IPS-20b (cell line): ENCODE results near the gene SLC25A38.

Source experiments
- H3K27ac ChIP-seq: one replicate; pipeline ENCODE4 v1.5.1; 2013; ENCODE audit warnings: low read length
- H3K27me3 ChIP-seq: 2 replicates; pipeline ENCODE4 v1.6.1; 2013; ENCODE audit warnings: mild to moderate bottlenecking, low read length, inconsistent platforms; ENCODE audit not compliant: insufficient read depth
- H3K36me3 ChIP-seq: 2 replicates; pipeline ENCODE4 v1.6.1; 2013; ENCODE audit warnings: low read depth, mild to moderate bottlenecking, inconsistent platforms, low read length, moderate library complexity; ENCODE audit not compliant: insufficient read depth
- H3K4me1 ChIP-seq: 2 replicates; pipeline ENCODE4 v1.6.1; 2013; ENCODE audit warnings: mild to moderate bottlenecking, control low read depth, inconsistent platforms, low read length, moderate library complexity; ENCODE audit not compliant: insufficient read depth
- H3K4me3 ChIP-seq: 2 replicates; pipeline ENCODE4 v1.5.1; 2013; ENCODE audit warnings: mild to moderate bottlenecking, low read length, inconsistent platforms
- H3K9ac ChIP-seq: 2 replicates; pipeline ENCODE4 v1.6.1; 2013; ENCODE audit warnings: low read depth, mild to moderate bottlenecking, inconsistent platforms, low read length, moderate library complexity
- H3K9me3 ChIP-seq: 2 replicates; pipeline ENCODE4 v1.6.1; 2013; ENCODE audit warnings: mild to moderate bottlenecking, low read depth, low read length, inconsistent platforms; ENCODE audit not compliant: insufficient read depth

Gene SLC25A38

DNA sequence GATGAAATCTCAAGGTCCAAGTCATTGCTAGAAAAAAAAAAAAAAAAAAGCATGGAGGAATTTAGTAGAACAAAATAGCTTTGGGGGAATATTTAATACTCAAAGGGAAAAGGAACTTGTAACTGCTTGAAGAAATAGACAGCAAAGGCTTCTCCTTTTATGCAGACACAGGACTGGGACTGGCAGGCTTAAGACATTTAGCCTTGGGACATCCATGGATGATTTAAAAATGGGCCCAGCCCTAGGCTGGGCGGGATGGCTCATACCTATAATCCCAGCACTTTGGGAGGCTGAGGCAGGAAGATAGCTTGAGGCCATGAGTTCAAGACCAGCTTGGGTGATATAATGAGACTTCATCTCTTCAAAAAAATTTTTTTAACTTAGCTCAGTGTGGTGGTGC lies 43.1 kb downstream of the SLC25A38 start:
- Histone ChIP-seq H3K9ac (no peak overlapping the region), H3K4me1 (no peaks in the 10 kb centered on the region), H3K4me3 (no peak overlapping the region), H3K36me3 (no peaks in the 10 kb centered on the region), H3K27ac (no peak overlapping the region), H3K9me3 (no peaks in the 10 kb centered on the region), H3K27me3 (no peaks in the 10 kb centered on the region)

GRCh38 chr3:39427506-39427905 lies 44.3 kb downstream of the SLC25A38 start:
- Histone ChIP-seq H3K4me1 (no peaks in the 10 kb centered on the region), H3K9ac (no peak overlapping the region), H3K27ac (no peak overlapping the region), H3K9me3 (no peaks in the 10 kb centered on the region), H3K27me3 (no peaks in the 10 kb centered on the region), H3K36me3 (no peaks in the 10 kb centered on the region), H3K4me3 (no peak overlapping the region)

- Histone ChIP-seq H3K36me3 (no peaks in the 10 kb centered on the region), H3K9ac (no peak overlapping the region), H3K9me3 (no peaks in the 10 kb centered on the region), H3K4me3 (no peak overlapping the region), H3K27me3 (no peaks in the 10 kb centered on the region), H3K27ac (no peak overlapping the region), H3K4me1 (no peaks in the 10 kb centered on the region)
These were observed 45.6 kb downstream of the SLC25A38 start for GRCh38 chr3:39428745-39429201.

DNA sequence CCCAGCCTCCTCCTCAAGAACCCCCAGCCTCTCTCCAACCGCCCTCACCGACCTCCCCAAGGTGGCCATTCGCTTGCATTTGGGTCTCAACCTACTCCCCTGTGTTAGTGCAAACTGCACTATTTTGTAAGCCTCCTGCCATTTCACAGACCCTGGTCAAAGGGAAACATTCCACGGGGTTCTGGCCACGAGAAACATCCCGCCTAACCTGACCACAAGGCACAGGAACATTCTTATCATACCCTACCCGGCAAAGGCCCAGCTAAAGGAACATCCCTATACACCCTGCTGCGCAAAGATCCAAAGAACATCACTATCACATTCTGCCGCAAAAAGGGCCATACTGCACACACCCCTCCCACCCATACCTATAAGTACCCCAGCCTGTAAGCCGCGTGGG lies 46.3 kb downstream of the SLC25A38 start:
- H3K36me3 ChIP-seq: no peaks in the 10 kb centered on the region
- H3K4me3 ChIP-seq: no peak overlapping the region
- no peak overlapping the region for H3K9ac ChIP-seq
- no peaks in the 10 kb centered on the region for H3K4me1 ChIP-seq
- no peak overlapping the region for H3K27ac ChIP-seq
- H3K9me3 ChIP-seq: no peaks in the 10 kb centered on the region
- H3K27me3 ChIP-seq: no peaks in the 10 kb centered on the region

DNA sequence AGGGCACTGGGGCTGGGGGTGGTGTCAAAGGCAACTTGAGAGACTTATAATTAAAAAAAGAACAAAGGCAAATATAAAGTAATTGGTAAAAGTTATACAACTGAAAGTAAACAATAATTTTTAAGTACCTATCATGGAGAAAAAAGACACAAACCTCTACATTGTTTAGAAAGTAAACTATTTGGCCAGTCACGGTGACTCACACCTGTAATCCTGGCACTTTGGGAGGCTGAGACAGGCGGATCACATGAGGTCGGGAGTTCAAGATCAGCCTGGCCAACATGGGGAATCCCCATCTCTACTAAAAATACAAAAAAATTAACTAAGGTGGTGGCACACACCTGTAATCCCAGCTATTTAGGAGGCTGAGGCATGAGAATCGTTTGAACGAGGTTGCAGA lies 49.2 kb downstream of the SLC25A38 start:
- H3K4me3 ChIP-seq: no peak overlapping the region
- no peaks in the 10 kb centered on the region for H3K9me3 ChIP-seq
- H3K9ac ChIP-seq: no peak overlapping the region
- no peaks in the 10 kb centered on the region for H3K36me3 ChIP-seq
- H3K4me1 ChIP-seq: no peaks in the 10 kb centered on the region
- no peak overlapping the region for H3K27ac ChIP-seq
- no peaks in the 10 kb centered on the region for H3K27me3 ChIP-seq

- H3K27ac ChIP-seq: no peak overlapping the region
- no peaks in the 10 kb centered on the region for H3K36me3 ChIP-seq
- H3K27me3 ChIP-seq: no peaks in the 10 kb centered on the region
- H3K9me3 ChIP-seq: no peaks in the 10 kb centered on the region
- H3K9ac ChIP-seq: no peak overlapping the region
- H3K4me3 ChIP-seq: no peak overlapping the region
- H3K4me1 ChIP-seq: no peaks in the 10 kb centered on the region
These were observed 50.5 kb downstream of the SLC25A38 start for GRCh38 chr3:39433642-39434041.

DNA sequence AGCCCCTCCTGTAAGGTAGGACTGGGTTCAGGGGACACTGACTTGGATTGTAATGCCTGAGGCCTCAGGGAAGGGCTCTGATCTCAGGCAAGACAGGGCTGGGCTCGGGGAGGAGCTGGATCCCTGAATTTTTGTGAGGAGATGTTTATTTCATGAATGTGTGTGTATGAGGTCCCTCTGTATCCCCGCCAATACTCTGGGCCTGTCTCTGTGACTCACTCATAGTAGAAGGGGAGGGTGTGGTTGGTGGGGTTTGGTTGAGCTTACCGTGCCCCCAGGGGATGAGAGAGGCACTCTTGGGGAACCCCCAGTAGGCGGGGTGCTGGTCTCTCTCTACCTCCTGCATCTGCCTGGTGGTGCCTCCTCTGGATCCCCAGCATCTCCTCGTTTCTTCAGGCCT lies 51.4 kb downstream of the SLC25A38 start:
- Histone ChIP-seq H3K27ac (no peak overlapping the region), H3K27me3 (no peaks in the 10 kb centered on the region), H3K9ac (no peak overlapping the region), H3K4me1 (no peaks in the 10 kb centered on the region), H3K9me3 (no peaks in the 10 kb centered on the region), H3K4me3 (no peak overlapping the region), H3K36me3 (no peaks in the 10 kb centered on the region)

DNA sequence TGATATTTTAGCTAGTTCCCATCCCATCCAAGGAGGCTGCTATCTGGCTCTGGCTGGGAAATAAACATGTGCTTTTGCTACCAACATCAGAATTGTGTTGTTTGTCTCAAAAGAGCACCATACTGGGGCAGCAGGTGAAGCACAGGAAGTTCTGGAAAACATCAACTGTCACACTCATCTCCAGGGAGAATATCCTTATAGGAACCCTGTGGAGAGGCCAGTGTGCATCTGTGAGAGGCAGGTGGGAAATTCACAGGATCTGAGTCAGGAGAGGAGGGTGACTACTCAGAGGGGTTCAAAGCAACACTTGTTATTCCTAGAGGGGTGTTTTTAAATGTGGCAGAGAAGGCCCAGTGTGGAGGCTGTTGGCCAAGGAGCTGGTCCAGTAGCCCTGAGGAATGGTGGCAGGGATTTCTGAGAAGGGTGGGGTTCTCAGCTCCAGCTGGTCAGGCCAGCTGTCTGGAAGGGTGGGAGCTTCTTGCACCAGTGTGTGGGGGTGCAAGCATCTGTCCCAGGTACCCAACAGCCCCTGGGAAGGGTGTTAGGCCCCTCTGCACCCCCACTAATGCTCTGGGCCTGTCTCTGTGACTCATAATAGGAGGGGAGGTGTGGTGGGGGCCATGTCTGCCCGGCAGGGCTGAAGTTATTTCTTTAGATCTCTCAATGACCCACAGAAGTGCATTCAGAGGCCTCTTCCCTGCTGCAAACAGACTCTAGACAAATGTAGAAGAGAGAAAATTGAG lies 52.0 kb downstream of the SLC25A38 start:
- H3K9ac ChIP-seq: no peak overlapping the region
- H3K4me1 ChIP-seq: no peaks in the 10 kb centered on the region
- H3K4me3 ChIP-seq: no peak overlapping the region
- no peaks in the 10 kb centered on the region for H3K36me3 ChIP-seq
- no peaks in the 10 kb centered on the region for H3K9me3 ChIP-seq
- no peaks in the 10 kb centered on the region for H3K27me3 ChIP-seq
- H3K27ac ChIP-seq: no peak overlapping the region

DNA sequence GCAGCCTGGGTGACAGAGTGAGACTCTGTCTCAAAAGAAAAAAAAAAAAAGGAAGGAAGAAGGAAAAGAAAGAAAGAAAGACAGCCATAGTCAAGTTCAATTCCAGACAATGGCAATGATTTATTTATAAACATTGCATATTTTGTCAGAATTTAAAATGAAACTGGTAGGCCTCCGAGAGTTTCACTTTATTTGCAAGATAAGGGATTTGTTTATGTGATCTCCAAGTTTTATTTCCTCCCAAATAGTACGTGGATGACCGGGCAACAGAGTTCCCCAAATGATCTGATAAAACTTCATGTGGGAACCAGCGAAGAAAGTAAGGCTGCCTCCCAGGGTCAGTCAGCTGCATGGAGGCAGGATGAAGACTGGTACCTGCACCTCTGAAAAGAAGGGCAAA lies 55.7 kb downstream of the SLC25A38 start:
- Histone ChIP-seq H3K9me3 (no peaks in the 10 kb centered on the region), H3K27ac (no peak overlapping the region), H3K4me1 (no peaks in the 10 kb centered on the region), H3K36me3 (no peaks in the 10 kb centered on the region), H3K9ac (no peak overlapping the region), H3K27me3 (no peaks in the 10 kb centered on the region), H3K4me3 (no peak overlapping the region)

GRCh38 chr3:39440316-39440715 lies 57.1 kb downstream of the SLC25A38 start:
- H3K27me3 ChIP-seq: no peaks in the 10 kb centered on the region
- H3K9me3 ChIP-seq: no peaks in the 10 kb centered on the region
- no peaks in the 10 kb centered on the region for H3K36me3 ChIP-seq
- H3K4me3 ChIP-seq: no peak overlapping the region
- no peaks in the 10 kb centered on the region for H3K4me1 ChIP-seq
- no peak overlapping the region for H3K9ac ChIP-seq
- no peak overlapping the region for H3K27ac ChIP-seq

- Histone ChIP-seq H3K4me3 (no peak overlapping the region), H3K27ac (no peak overlapping the region), H3K27me3 (no peaks in the 10 kb centered on the region), H3K4me1 (no peaks in the 10 kb centered on the region), H3K9me3 (no peaks in the 10 kb centered on the region), H3K36me3 (no peaks in the 10 kb centered on the region), H3K9ac (no peak overlapping the region)
These were observed 60.4 kb downstream of the SLC25A38 start for GRCh38 chr3:39443530-39443929.

DNA sequence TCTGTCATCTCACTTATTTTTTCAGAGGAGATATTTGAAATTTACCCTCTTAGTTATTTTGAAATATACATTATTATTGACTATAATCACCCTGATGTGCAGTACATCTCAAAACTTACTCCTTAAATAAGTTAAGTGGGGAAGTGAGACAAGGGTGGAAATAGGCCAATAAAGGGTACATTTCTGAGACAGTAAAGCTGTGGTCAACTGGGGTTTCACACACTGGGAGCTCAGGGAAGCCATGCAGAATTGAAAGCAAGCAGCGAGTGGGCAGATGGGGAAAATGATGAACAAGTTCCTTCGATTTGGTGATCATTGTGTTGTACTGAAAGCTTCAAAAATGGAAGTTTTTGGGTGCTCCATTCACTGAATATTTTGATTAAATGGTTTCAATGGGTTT lies 62.8 kb downstream of the SLC25A38 start:
- no peaks in the 10 kb centered on the region for H3K4me1 ChIP-seq
- no peaks in the 10 kb centered on the region for H3K27me3 ChIP-seq
- no peaks in the 10 kb centered on the region for H3K9me3 ChIP-seq
- H3K36me3 ChIP-seq: no peaks in the 10 kb centered on the region
- H3K4me3 ChIP-seq: no peak overlapping the region
- H3K9ac ChIP-seq: no peak overlapping the region
- no peak overlapping the region for H3K27ac ChIP-seq
